ENCODE results near the gene MAP3K9. TPM values are rescaled to one million over a fixed set of nuclear protein-coding genes. Genes with fewer than 3 reads are reported as not detected.

The MAP3K9 gene
- total RNA-seq, 4 donors from 2014 or later, result 0.29 to 2.8 (median 1.2) TPM

DNA sequence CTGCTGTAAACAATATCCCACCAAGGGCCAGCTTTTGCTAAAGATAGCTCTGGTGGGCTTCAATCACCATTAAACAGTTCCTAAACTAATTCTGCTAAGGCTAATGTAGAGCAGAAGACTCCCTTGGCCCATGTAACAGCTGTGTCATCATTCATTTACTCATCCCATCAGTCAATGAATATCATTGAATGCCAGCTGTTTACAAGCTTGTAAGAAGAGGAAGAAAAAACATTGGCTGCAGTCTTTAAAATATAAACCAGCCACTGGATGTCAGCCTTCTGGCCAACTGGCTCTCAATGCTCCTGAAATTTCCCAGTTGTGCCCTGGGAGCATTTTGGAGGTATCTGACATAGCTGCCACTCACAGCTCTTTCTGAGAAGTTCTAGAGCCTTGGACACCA lies 18.0 kb upstream of the MAP3K9 start:
- H3K27me3 ChIP-seq, result no peaks in the 10 kb centered on the region
- no peaks in the 10 kb centered on the region for H3K9me3 ChIP-seq
- H3K27ac ChIP-seq, result no peak overlapping the region
- no peaks in the 10 kb centered on the region for H3K36me3 ChIP-seq
- no peak overlapping the region for H3K4me3 ChIP-seq
- intact Hi-C loops (cut with DNase I; ENCODE audit: low total_unique reads), result no loop called here
- no peaks in the 10 kb centered on the region for H3K4me1 ChIP-seq
- TF ChIP-seq POLR2A (IDR thresholded peaks at IDR 0.05), result no peak
- no peak for TF ChIP-seq CTCF (IDR thresholded peaks at IDR 0.05)
- DNase-seq, result no peak

GRCh38 chr14:70823281-70823680 lies 14.0 kb upstream of the MAP3K9 start:
- no peak overlapping the region for H3K27ac ChIP-seq
- H3K36me3 ChIP-seq, result no peaks in the 10 kb centered on the region
- no peaks in the 10 kb centered on the region for H3K27me3 ChIP-seq
- DNase-seq, result no peak
- no peaks in the 10 kb centered on the region for H3K9me3 ChIP-seq
- H3K4me3 ChIP-seq, result no peak overlapping the region
- intact Hi-C loops (cut with DNase I; ENCODE audit: low total_unique reads), result no loop called here
- TF ChIP-seq POLR2A (IDR thresholded peaks at IDR 0.05) (no peak), CTCF (IDR thresholded peaks at IDR 0.05) (no peak)
- no peaks in the 10 kb centered on the region for H3K4me1 ChIP-seq

- intact Hi-C loops (cut with DNase I; ENCODE audit: low total_unique reads), result no loop called here
- H3K27ac ChIP-seq, result no peak overlapping the region
- TF ChIP-seq POLR2A (IDR thresholded peaks at IDR 0.05) (no peak), CTCF (IDR thresholded peaks at IDR 0.05) (no peak)
- H3K36me3 ChIP-seq, result no peaks in the 10 kb centered on the region
- no peaks in the 10 kb centered on the region for H3K4me1 ChIP-seq
- H3K4me3 ChIP-seq, result peak overlapping the region; percentile 49 to 61
- H3K9me3 ChIP-seq, result no peaks in the 10 kb centered on the region
- H3K27me3 ChIP-seq, result no peaks in the 10 kb centered on the region
- DNase-seq, result peak in 1 of 2 donors; percentile 22
These were observed 13.3 kb upstream of the MAP3K9 start for GRCh38 chr14:70822530-70823185.

DNA sequence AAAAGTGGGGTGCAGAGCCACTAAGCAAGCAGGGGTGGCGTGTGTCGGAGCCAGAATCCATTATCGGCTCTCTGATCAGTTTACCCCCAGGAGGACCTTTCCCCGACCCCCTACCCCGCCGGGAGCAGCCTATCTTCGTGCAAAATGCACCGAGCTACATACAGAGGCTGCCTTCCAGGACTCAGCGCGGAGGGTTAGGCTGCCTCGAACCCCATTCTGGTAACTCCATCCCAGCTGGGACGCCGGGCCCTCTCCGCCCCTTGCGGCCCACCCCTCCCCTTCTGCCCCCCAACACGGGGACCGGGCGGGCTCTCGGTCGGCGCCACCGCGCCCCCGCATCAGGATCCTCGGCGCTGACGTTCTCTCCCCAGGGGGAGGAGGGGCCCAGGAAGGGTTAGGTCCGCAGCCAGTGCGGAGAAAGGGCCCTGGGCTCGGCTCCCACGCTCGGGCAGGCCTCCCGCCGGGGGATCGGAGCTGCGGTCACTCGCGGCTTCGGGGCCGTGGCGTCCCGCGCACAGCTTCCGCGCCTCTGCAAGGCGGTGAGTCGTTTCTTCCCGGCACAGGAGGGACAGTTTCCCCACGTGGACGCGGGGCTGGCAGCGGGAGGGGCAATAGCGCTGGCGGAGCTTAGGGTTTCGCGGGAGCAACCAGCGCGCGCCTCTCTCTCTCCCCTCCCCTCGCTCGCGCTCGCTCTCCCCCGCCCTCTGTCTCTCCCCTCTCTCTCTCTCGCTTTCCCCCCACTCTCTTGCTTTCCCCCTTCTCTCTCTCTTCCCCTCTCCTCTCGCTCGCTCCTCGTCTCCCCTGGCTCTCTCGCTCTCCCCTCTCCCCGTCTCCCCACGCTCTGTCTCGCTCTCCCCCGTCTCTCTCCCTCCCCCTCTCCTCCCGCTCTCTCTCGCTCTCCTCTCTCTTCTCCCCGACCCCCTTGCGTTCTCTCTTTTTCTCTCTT lies 12.5 kb upstream of the MAP3K9 start:
- TF ChIP-seq CTCF (IDR thresholded peaks at IDR 0.05) (no peak), POLR2A (IDR thresholded peaks at IDR 0.05) (no peak)
- Histone ChIP-seq H3K9me3 (no peaks in the 10 kb centered on the region), H3K4me1 (no peaks in the 10 kb centered on the region), H3K27me3 (no peaks in the 10 kb centered on the region), H3K4me3 (peak overlapping the region; percentile 49 to 61), H3K36me3 (no peaks in the 10 kb centered on the region), H3K27ac (no peak overlapping the region)
- DNase-seq, result peak; percentile 24 to 44
- intact Hi-C loops (cut with DNase I; ENCODE audit: low total_unique reads), result no loop called here

DNA sequence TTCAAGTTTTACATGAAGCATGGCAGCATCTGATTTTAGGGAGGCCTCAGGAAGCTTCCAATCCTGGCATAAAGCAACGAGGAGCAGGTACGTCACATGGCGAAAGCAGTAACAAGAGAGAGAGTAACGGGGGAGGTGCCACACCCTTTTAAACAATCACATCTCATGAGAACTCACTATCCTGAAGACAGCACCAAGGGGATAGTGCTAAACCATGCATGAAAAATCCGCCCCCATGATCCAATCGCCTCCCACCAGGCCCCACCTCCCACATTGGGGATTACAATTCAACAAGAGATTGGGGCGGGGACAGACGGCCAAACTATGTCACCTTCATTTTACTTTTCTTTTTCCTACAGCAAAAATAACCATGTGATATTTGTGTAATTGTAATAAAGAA lies 7.2 kb upstream of the MAP3K9 start:
- Histone ChIP-seq H3K27me3 (no peaks in the 10 kb centered on the region), H3K36me3 (no peaks in the 10 kb centered on the region), H3K4me3 (no peak overlapping the region), H3K4me1 (no peaks in the 10 kb centered on the region), H3K27ac (no peak overlapping the region), H3K9me3 (no peaks in the 10 kb centered on the region)
- TF ChIP-seq POLR2A (IDR thresholded peaks at IDR 0.05) (no peak), CTCF (IDR thresholded peaks at IDR 0.05) (no peak)
- DNase-seq, result no peak
- intact Hi-C loops (cut with DNase I; ENCODE audit: low total_unique reads), result no loop called here
